Neural cell (in vitro differentiated cells): ENCODE results near the gene GAB2. TPM values are rescaled to one million over a fixed set of nuclear protein-coding genes. Genes with fewer than 3 reads are reported as not detected.

Source experiments
- H2AFZ ChIP-seq: fragments of 200-600, 300-800 bp; sonication (generic), shearing (Covaris generic); 2 replicates; pipeline ENCODE4 v1.6.0; 2014; ENCODE audit warnings: low read depth, mild to moderate bottlenecking, antibody characterized with exemption, low read length, moderate library complexity
- H3F3A ChIP-seq: fragments of 200-600 bp; shearing (Covaris generic); 2 replicates; pipeline ENCODE4 v1.6.1; 2016; ENCODE audit warnings: mild to moderate bottlenecking, moderate library complexity, mixed read lengths, antibody characterized with exemption, low read length; ENCODE audit not compliant: insufficient read depth, poor library complexity, severe bottlenecking
- H3K27ac ChIP-seq: fragments of 200-600, 300-800 bp; sonication (generic), shearing (Covaris generic); 2 replicates; pipeline ENCODE4 v1.5.1; 2014; ENCODE audit warnings: mild to moderate bottlenecking, low read length, moderate library complexity
- H3K27me3 ChIP-seq: fragments of 300-800, 200-600 bp; sonication (generic), shearing (Covaris generic); 2 replicates; pipeline ENCODE4 v1.6.0; 2014; ENCODE audit warnings: mild to moderate bottlenecking, low read depth, low read length, moderate library complexity; ENCODE audit not compliant: insufficient read depth
- H3K36me3 ChIP-seq: fragments of 300-800, 200-600 bp; sonication (generic), shearing (Covaris generic); 2 replicates; pipeline ENCODE4 v1.5.1; 2014; ENCODE audit warnings: mild to moderate bottlenecking, antibody characterized with exemption, low read length, moderate library complexity; ENCODE audit not compliant: insufficient read depth
- H3K4me2 ChIP-seq: fragments of 300-800, 200-600 bp; sonication (generic), shearing (Covaris generic); 2 replicates; pipeline ENCODE4 v1.6.0; 2014; ENCODE audit warnings: mild to moderate bottlenecking, low read length
- H3K4me3 ChIP-seq: fragments of 300-800, 200-600 bp; sonication (generic), shearing (Covaris generic); 2 replicates; pipeline ENCODE4 v1.5.1; 2014; ENCODE audit warnings: mild to moderate bottlenecking, low read length, moderate library complexity
- H3K79me2 ChIP-seq: fragments of 200-600 bp; shearing (Covaris generic); replicated peaks from 2 replicates; pipeline ENCODE4 v1.6.0; 2014; ENCODE audit warnings: mild to moderate bottlenecking, low read length, moderate library complexity; ENCODE audit not compliant: insufficient read depth
- H3K9ac ChIP-seq: fragments of 300-800, 200-600 bp; sonication (generic), shearing (Covaris generic); 2 replicates; pipeline ENCODE4 v1.6.1; 2016; ENCODE audit warnings: mild to moderate bottlenecking, low read length, mixed read lengths
- H3K9me2 ChIP-seq: fragments of 200-600 bp; shearing (Covaris generic); 2 replicates; pipeline ENCODE4 v1.6.1; 2016; ENCODE audit warnings: mild to moderate bottlenecking, low read length, mixed read lengths; ENCODE audit not compliant: insufficient read depth
- H3K9me3 ChIP-seq: fragments of 200-600, 300-800 bp; sonication (generic), shearing (Covaris generic); 2 replicates; pipeline ENCODE4 v1.6.1; 2016; ENCODE audit warnings: mild to moderate bottlenecking, mixed run types, low read length, moderate library complexity, mixed read lengths
- H4K20me1 ChIP-seq: fragments of 200-600 bp; shearing (Covaris generic); 2 replicates; pipeline ENCODE4 v1.6.1; 2016; ENCODE audit warnings: mild to moderate bottlenecking, mixed run types; ENCODE audit not compliant: insufficient read depth
- EP300 ChIP-seq: fragments of 450-650 bp; conservative IDR thresholded peaks from 2 replicates; pipeline ENCODE4 v1.6.1; 2014; ENCODE audit warnings: antibody characterized with exemption, mild to moderate bottlenecking, moderate library complexity; ENCODE audit not compliant: poor library complexity, severe bottlenecking
- EZH2 ChIP-seq: fragments of 200-600, 300-800 bp; shearing (Covaris generic), sonication (generic); IDR thresholded peaks from 2 replicates; pipeline ENCODE4 v1.6.1; 2014; ENCODE audit warnings: antibody characterized with exemption, low read length, borderline replicate concordance, mild to moderate bottlenecking; ENCODE audit not compliant: insufficient read depth, poor library complexity, severe bottlenecking
- MXI1 ChIP-seq: fragments of 450-650 bp; conservative IDR thresholded peaks from 2 replicates; pipeline ENCODE4 v1.6.1; 2014; ENCODE audit warnings: antibody characterized with exemption, mild to moderate bottlenecking; ENCODE audit not compliant: poor library complexity, severe bottlenecking
- POLR2AphosphoS5 ChIP-seq: IDR thresholded peaks from 2 replicates; pipeline ENCODE4 v1.6.1; 2012
- RAD21 ChIP-seq: fragments of 450-650 bp; conservative IDR thresholded peaks from 2 replicates; pipeline ENCODE4 v1.6.1; 2014; ENCODE audit warnings: antibody characterized with exemption, mild to moderate bottlenecking, moderate library complexity
- SMC3 ChIP-seq: fragments of 450-650 bp; conservative IDR thresholded peaks from 2 replicates; pipeline ENCODE4 v1.6.1; 2014; ENCODE audit warnings: antibody characterized with exemption, mild to moderate bottlenecking, moderate library complexity; ENCODE audit not compliant: poor library complexity
- TAF1 ChIP-seq: IDR thresholded peaks from 2 replicates; pipeline ENCODE4 v1.6.1; 2012; ENCODE audit warnings: low read depth
- polyA plus RNA-seq: library from polyadenylated mRNA; depleted of rRNA; stranded (reverse); fragments of >200 nt; gene quantifications from 2 replicates; pipeline ENCODE4 v1.2.3, GENCODE V29; 2014
- TF ChIP-seq, protein P1 (sequence below): fragments of 450-650 bp; IDR thresholded peaks from 2 replicates; pipeline ENCODE4 v1.5.1; 2014; ENCODE audit warnings: antibody characterized with exemption, mild to moderate bottlenecking, moderate library complexity; ENCODE audit not compliant: poor library complexity, severe bottlenecking
- TF ChIP-seq, protein P2 (sequence below): IDR thresholded peaks from 2 replicates; pipeline ENCODE4 v1.6.1; 2012; ENCODE audit warnings: borderline replicate concordance

GAB2 gene
- polyA plus RNA-seq, 1 donor from 2014 or later: 21.9 TPM

DNA sequence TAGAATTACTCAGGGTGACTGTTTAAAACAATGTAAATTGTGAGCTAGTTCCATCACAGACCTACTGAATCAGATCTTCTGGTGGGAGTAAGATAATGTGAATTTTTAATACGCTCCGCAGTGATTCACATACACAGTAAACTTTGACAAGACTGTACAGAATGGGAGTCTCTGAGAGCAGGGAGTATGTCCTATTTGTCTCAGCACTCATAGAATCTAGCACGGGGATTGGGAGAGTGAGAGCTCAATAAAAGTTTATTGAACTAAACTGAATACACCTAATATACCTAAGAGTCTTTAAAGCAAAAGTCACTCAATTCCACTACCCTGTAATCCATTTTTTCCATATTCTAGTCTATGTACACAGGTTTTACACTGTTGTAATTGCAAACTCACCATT lies 11.2 kb upstream of the GAB2 start:
- Histone ChIP-seq H3K27ac (no peak overlapping the region), H3K27me3 (no peaks in the 10 kb centered on the region), H4K20me1 (no peaks in the 10 kb centered on the region), H3K4me3 (no peak overlapping the region), H3K4me2 (no peak overlapping the region), H3K9ac (no peak overlapping the region), H2AFZ (no peak overlapping the region), H3K79me2 (no peaks in the 10 kb centered on the region), H3F3A (no peaks in the 10 kb centered on the region), H3K9me3 (no peaks in the 10 kb centered on the region), H3K36me3 (no peaks in the 10 kb centered on the region), H3K9me2 (no peaks in the 10 kb centered on the region)
- no peak for TF ChIP-seq TAF1
- TF ChIP-seq, protein P1, sequence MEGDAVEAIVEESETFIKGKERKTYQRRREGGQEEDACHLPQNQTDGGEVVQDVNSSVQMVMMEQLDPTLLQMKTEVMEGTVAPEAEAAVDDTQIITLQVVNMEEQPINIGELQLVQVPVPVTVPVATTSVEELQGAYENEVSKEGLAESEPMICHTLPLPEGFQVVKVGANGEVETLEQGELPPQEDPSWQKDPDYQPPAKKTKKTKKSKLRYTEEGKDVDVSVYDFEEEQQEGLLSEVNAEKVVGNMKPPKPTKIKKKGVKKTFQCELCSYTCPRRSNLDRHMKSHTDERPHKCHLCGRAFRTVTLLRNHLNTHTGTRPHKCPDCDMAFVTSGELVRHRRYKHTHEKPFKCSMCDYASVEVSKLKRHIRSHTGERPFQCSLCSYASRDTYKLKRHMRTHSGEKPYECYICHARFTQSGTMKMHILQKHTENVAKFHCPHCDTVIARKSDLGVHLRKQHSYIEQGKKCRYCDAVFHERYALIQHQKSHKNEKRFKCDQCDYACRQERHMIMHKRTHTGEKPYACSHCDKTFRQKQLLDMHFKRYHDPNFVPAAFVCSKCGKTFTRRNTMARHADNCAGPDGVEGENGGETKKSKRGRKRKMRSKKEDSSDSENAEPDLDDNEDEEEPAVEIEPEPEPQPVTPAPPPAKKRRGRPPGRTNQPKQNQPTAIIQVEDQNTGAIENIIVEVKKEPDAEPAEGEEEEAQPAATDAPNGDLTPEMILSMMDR: no peak
- no peak for TF ChIP-seq EP300
- no peak for TF ChIP-seq RAD21
- no peak for TF ChIP-seq MXI1
- TF ChIP-seq SMC3: no peak
- no peak for TF ChIP-seq POLR2AphosphoS5
- TF ChIP-seq, protein P2, sequence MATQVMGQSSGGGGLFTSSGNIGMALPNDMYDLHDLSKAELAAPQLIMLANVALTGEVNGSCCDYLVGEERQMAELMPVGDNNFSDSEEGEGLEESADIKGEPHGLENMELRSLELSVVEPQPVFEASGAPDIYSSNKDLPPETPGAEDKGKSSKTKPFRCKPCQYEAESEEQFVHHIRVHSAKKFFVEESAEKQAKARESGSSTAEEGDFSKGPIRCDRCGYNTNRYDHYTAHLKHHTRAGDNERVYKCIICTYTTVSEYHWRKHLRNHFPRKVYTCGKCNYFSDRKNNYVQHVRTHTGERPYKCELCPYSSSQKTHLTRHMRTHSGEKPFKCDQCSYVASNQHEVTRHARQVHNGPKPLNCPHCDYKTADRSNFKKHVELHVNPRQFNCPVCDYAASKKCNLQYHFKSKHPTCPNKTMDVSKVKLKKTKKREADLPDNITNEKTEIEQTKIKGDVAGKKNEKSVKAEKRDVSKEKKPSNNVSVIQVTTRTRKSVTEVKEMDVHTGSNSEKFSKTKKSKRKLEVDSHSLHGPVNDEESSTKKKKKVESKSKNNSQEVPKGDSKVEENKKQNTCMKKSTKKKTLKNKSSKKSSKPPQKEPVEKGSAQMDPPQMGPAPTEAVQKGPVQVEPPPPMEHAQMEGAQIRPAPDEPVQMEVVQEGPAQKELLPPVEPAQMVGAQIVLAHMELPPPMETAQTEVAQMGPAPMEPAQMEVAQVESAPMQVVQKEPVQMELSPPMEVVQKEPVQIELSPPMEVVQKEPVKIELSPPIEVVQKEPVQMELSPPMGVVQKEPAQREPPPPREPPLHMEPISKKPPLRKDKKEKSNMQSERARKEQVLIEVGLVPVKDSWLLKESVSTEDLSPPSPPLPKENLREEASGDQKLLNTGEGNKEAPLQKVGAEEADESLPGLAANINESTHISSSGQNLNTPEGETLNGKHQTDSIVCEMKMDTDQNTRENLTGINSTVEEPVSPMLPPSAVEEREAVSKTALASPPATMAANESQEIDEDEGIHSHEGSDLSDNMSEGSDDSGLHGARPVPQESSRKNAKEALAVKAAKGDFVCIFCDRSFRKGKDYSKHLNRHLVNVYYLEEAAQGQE: no peak
- TF ChIP-seq EZH2: no peak

DNA sequence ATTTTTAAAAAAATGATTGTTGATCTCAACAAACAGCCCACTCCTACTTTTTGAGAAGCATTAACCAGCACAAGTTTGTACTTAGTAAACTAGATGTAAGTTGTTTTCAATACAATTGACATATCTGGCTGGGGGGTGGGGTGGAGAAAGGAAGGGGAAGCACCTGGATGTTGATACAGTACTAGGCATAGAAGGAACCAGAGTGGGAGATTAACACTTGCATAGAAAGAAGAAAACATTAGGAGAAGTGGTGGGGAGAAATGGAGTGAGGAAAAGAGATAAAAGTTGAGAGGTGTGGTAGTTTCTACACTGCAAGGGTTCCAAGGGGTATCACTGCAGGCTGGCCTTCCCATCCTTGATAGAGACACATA lies 10.6 kb upstream of the GAB2 start:
- Histone ChIP-seq H3K79me2 (no peaks in the 10 kb centered on the region), H4K20me1 (no peaks in the 10 kb centered on the region), H3K27ac (no peak overlapping the region), H3K9me3 (no peaks in the 10 kb centered on the region), H3K9ac (no peak overlapping the region), H3K27me3 (no peaks in the 10 kb centered on the region), H3K9me2 (no peaks in the 10 kb centered on the region), H3K4me2 (no peak overlapping the region), H3K4me3 (no peak overlapping the region), H2AFZ (no peak overlapping the region), H3F3A (no peaks in the 10 kb centered on the region), H3K36me3 (no peaks in the 10 kb centered on the region)
- no peak for TF ChIP-seq TAF1
- no peak for TF ChIP-seq MXI1
